Psoas muscle (tissue), 8 donors: ENCODE data around the gene MACROH2A1. TPM values are rescaled to one million over a fixed set of nuclear protein-coding genes. Genes with fewer than 3 reads are reported as not detected.

Source experiments
- ATAC-seq, 4 donors: fragments of 200-7000 bp; cut with Tn5 transposase; one replicate each; pipeline ENCODE4 v1.9.1; 2020; ENCODE audit warnings: moderate library complexity in 3 of 4, mild to moderate bottlenecking in 2 of 4
- DNase-seq, 2 donors: peaks; one replicate each; pipeline ENCODE4 v3.0.0-alpha.2; 2020
- H3K27ac ChIP-seq: fragments of 200-600 bp; one replicate; pipeline ENCODE4 v1.8.0; 2022
- H3K27me3 ChIP-seq, 3 donors: fragments of 200-600 bp in 1 of 3; one replicate each; pipeline versions ENCODE4 v1.6.1 to v1.8.0; 2013 to 2022; ENCODE audit warnings: low read length in 2 of 3, mild to moderate bottlenecking in 2 of 3, moderate library complexity in 1 of 3; ENCODE audit not compliant: insufficient read depth in 3 of 3
- H3K36me3 ChIP-seq, 2 donors: fragments of 200-600 bp in 1 of 2; one replicate each; pipeline versions ENCODE4 v1.6.1 to v1.8.0; 2013 to 2022; ENCODE audit warnings: low read depth in 1 of 2, mild to moderate bottlenecking in 1 of 2, moderate library complexity in 1 of 2; ENCODE audit not compliant: insufficient read depth in 1 of 2
- H3K4me1 ChIP-seq: fragments of 200-600 bp; one replicate; pipeline ENCODE4 v1.8.0; 2022
- H3K4me3 ChIP-seq: fragments of 200-600 bp; one replicate; pipeline ENCODE4 v1.8.0; 2022; ENCODE audit warnings: mild to moderate bottlenecking
- H3K9me3 ChIP-seq: fragments of 200-600 bp; one replicate; pipeline ENCODE4 v1.8.0; 2022
- CTCF ChIP-seq: fragments of 200-600 bp; IDR thresholded peaks from one replicate; pipeline ENCODE4 v1.8.0; 2022; ENCODE audit warnings: antibody characterized with exemption
- WGBS, 3 donors: extraction: QIAGEN DNeasy Blood & Tissue Kit; methylation state at CpG; one replicate each; pipeline versions ENCODE4 v1.1.6 to v1.1.7; 2013; 5-methylcytosine and 5-hydroxymethylcytosine counted together
- intact Hi-C, 2 donors: fragments of 100-400 bp; cut with DNase I; formaldehyde crosslinking; loops; one replicate each; pipeline versions ENCODE4 v1.11.0 to v1.14.2; 2022
- long read RNA-seq, 2 donors: library from polyadenylated mRNA; unstranded; transcript quantifications; one replicate each; pipeline ENCODE4 v2.0.0, GENCODE V29; 2021
- polyA plus RNA-seq, 3 donors: library from polyadenylated mRNA; stranded (reverse); fragments of 200-250 nt; gene quantifications; one replicate each; pipeline ENCODE4 v1.2.3, GENCODE V29; 2013
- total RNA-seq, 4 donors: library from RNA; stranded (reverse); fragmentation: NEBNext Ultra II Directional in 2 of 4; extraction: Animal tissue kit (Norgen Biotek cat#: 25700) in 2 of 4; gene quantifications; one replicate each; pipeline versions ENCODE4 v1.2.1 to v1.2.4, GENCODE V29; 2021 to 2023
- donor health status: healthy with polysubstance abuse.
- donor health status: DM: no; HTN: no; CAD: no; lungs with moderate emphysema.
- donor health status: Bipolar disorder and iron deficiency.
- donor health status: healthy.
- donor health status: DM: yes; HTN: yes; CAD: no.
- donor health status: DM: no; HTN: no; CAD: no.
- donor health status: DM: no; HTN: no; CAD: no.
- donor health status: DM: yes; HTN: yes; CAD: no.

The MACROH2A1 gene
- total RNA-seq = 100 to 1,000 TPM in 1 of 4 donors, 10 to 100 TPM in 3; 57.8 to 108 (median 81.5) TPM
- 100 to 1,000 TPM in 2 of 3 donors, 10 to 100 TPM in 1; 73.1 to 127 (median 125) TPM for polyA plus RNA-seq
- long read RNA-seq, donor 1, transcript H2AFY-202 (9 exons, 1,859 nt) = major isoform, 26 of 90 reads
- long read RNA-seq, donor 1, partial matches to known transcripts = 3 of 90 reads
- long read RNA-seq, donor 1, other reads (novel, unspliced or antisense) = 60 of 90 reads
- long read RNA-seq, donor 2, transcript H2AFY-202 (9 exons, 1,859 nt) = major isoform, 75 of 210 reads
- long read RNA-seq, donor 2, partial matches to known transcripts = 8 of 210 reads
- long read RNA-seq, donor 2, other reads (novel, unspliced or antisense) = 124 of 210 reads

GRCh38 chr5:135398855-135399793 is at the start of gene MACROH2A1:
TSS of gene MACROH2A1 (minus strand) at chr5:135399231. CDS start at chr5:135389093, 10,138 bp downstream.
- Histone ChIP-seq H3K4me1 (peaks cover 38% of the 10 kb centered on the region), H3K27ac (peak within 1 kb of the TSS; percentile 95), H3K36me3 (no peaks in the 10 kb centered on the region), H3K4me3 (peak within 1 kb of the TSS; percentile 86), H3K9me3 (no peaks in the 10 kb centered on the region), H3K27me3 (no peaks in the 10 kb centered on the region)
- intact Hi-C loops = no loop called here
- DNase-seq (peak; percentile 94 to 95), ATAC-seq (peak; percentile 90 to 93 (median 92))
- TF ChIP-seq CTCF = no peak
- 1% methylated on average over 73 to 109 of the region's 109 CpGs for WGBS, 3 donors

- no peak for ATAC-seq
- 78 to 82% (median 79%) methylated on average over 9 of the region's 9 CpGs for WGBS, 3 donors
- H3K4me3 ChIP-seq = no peak overlapping the region
- no peak for DNase-seq
- H3K27me3 ChIP-seq = no peaks in the 10 kb centered on the region
- no peaks in the 10 kb centered on the region for H3K36me3 ChIP-seq
- H3K4me1 ChIP-seq = peaks cover 4% of the 10 kb centered on the region
- no peaks in the 10 kb centered on the region for H3K9me3 ChIP-seq
- intact Hi-C loops = no loop called here
- H3K27ac ChIP-seq = no peak overlapping the region
- TF ChIP-seq CTCF = no peak
Measured at GRCh38 chr5:135448071-135448739, 49.2 kb upstream of the MACROH2A1 start.

- Histone ChIP-seq H3K4me1 (peaks cover 4% of the 10 kb centered on the region), H3K36me3 (no peaks in the 10 kb centered on the region), H3K27me3 (no peaks in the 10 kb centered on the region), H3K4me3 (no peak within 1 kb of the TSS), H3K9me3 (no peaks in the 10 kb centered on the region), H3K27ac (no peak within 1 kb of the TSS)
- intact Hi-C loops = no loop called here
- no peak for TF ChIP-seq CTCF
- 90 to 91% (median 90%) methylated on average over 5 of the region's 5 CpGs for WGBS, 3 donors
- DNase-seq (no peak), ATAC-seq (no peak)
Measured at GRCh38 chr5:135447298-135447929, 48.4 kb upstream of the MACROH2A1 start, which contains the start of gene DCANP1. TSS of gene DCANP1 (minus strand) at chr5:135447348. CDS start at chr5:135447108, 240 bp downstream.

- Histone ChIP-seq H3K27ac (no peak overlapping the region), H3K27me3 (no peaks in the 10 kb centered on the region), H3K9me3 (no peaks in the 10 kb centered on the region), H3K36me3 (no peaks in the 10 kb centered on the region), H3K4me1 (peaks cover 4% of the 10 kb centered on the region), H3K4me3 (no peak overlapping the region)
- 44 to 62% (median 47%) methylated on average over 7 of the region's 7 CpGs for WGBS, 3 donors
- intact Hi-C loops = no loop called here
- no peak for DNase-seq
- no peak for TF ChIP-seq CTCF
- ATAC-seq = no peak
Measured at GRCh38 chr5:135446615-135447014, 47.6 kb upstream of the MACROH2A1 start.
